K562 (cell line): ENCODE data around the gene BLM. TPM values are rescaled to one million over a fixed set of nuclear protein-coding genes. Genes with fewer than 3 reads are reported as not detected.

ENCODE experiments used
- ATAC-seq: fragments of 200-7000 bp; cut with Tn5 transposase; 3 replicates; pipeline ENCODE4 v1.9.1; 2020; ENCODE audit warnings: moderate library complexity
- BruUV-seq: library from RNA; stranded (reverse); fragments of 400-500 nt; replicated peaks from 2 replicates; lab custom pipeline; 2021; lab: Mats Ljungman, UMichigan
- CTCF ChIA-PET: fragments of 300-600 bp; formaldehyde crosslinking; extraction: SDS; loops from one replicate; lab custom pipeline; 2021; ENCODE audit warnings: low intra/inter-chr PET ratio; lab: Yijun Ruan, JAX
- POLR2A ChIA-PET: fragments of 300-600, 350-650 bp; sonication (Branson Sonifier 250); formaldehyde crosslinking; extraction: SDS; loops from one replicate; lab custom pipeline; 2021; ENCODE audit warnings: antibody characterized with exemption, inconsistent platforms; lab: Yijun Ruan, JAX
- DNase-seq, 4 experiments: peaks; one replicate each; pipeline versions ENCODE4 v3.0.0 to v3.0.0-alpha.2; 2011 to 2018; ENCODE audit warnings: low spot score in 3 of 4, mixed read lengths in 3 of 4; ENCODE audit errors: extremely low read depth in 1 of 4
- FAIRE-seq: peaks from 2 replicates; lab custom pipeline; 2011; peaks lifted over from hg19 to GRCh38; lab: Jason Lieb, UNC
- H2AFZ ChIP-seq: 2 replicates; pipeline ENCODE4 v1.6.0; 2011; ENCODE audit warnings: low read depth, low read length, control low read depth, inconsistent platforms
- H3K27ac ChIP-seq: fragments of 200-600 bp; 3 replicates; pipeline ENCODE4 v1.8.0; 2011; ENCODE audit warnings: low read depth, mild to moderate bottlenecking, control low read depth, inconsistent platforms, low read length, moderate library complexity, mixed read lengths; ENCODE audit errors: extremely low read depth
- H3K27me3 ChIP-seq, 2 experiments: fragments of 300-600 bp in 1 of 2; 2 replicates in 1 of 2; 3 replicates in 1 of 2; pipeline versions ENCODE4 v1.6.0 to v1.8.0; 2011; ENCODE audit warnings: inconsistent platforms in 2 of 2, low read length in 2 of 2, mild to moderate bottlenecking in 1 of 2, mixed read lengths in 1 of 2, moderate library complexity in 1 of 2; ENCODE audit not compliant: control insufficient read depth in 2 of 2, insufficient read depth in 2 of 2
- H3K36me3 ChIP-seq: fragments of 300-600 bp; 3 replicates; pipeline ENCODE4 v1.8.0; 2011; ENCODE audit warnings: mild to moderate bottlenecking, low read length, inconsistent platforms; ENCODE audit not compliant: control insufficient read depth, insufficient read depth
- H3K4me1 ChIP-seq, 2 experiments: fragments of 200-600 bp in 1 of 2; replicated peaks in 1 of 2; 2 replicates in 1 of 2; 3 replicates in 1 of 2; pipeline versions ENCODE4 v1.5.1 to v1.8.0; 2011; ENCODE audit warnings: inconsistent platforms in 2 of 2, low read length in 2 of 2, mild to moderate bottlenecking in 1 of 2, mixed read lengths in 1 of 2, moderate library complexity in 1 of 2; ENCODE audit not compliant: control insufficient read depth in 2 of 2, insufficient read depth in 2 of 2
- H3K4me2 ChIP-seq: 2 replicates; pipeline ENCODE4 v1.6.1; 2011; ENCODE audit warnings: low read length, control low read depth, inconsistent platforms, mixed read lengths; ENCODE audit not compliant: insufficient read depth
- H3K4me3 ChIP-seq: fragments of 200-600 bp; sonication (generic), shearing (Covaris generic); 2 replicates; pipeline ENCODE4 v1.5.1; 2016; ENCODE audit warnings: control low read depth, inconsistent platforms
- H3K79me2 ChIP-seq: fragments of 200-600 bp; 3 replicates; pipeline ENCODE4 v1.8.0; 2011; ENCODE audit warnings: low read length, inconsistent platforms; ENCODE audit not compliant: control insufficient read depth, insufficient read depth
- H3K9ac ChIP-seq, 2 experiments: 2 replicates each; pipeline versions ENCODE4 v1.6.0 to v1.6.1; 2011; ENCODE audit warnings: low read depth in 2 of 2, low read length in 2 of 2, control low read depth in 1 of 2, inconsistent platforms in 1 of 2, mild to moderate bottlenecking in 1 of 2, mixed read lengths in 1 of 2; ENCODE audit not compliant: insufficient read depth in 1 of 2
- H3K9me1 ChIP-seq: one replicate; pipeline ENCODE4 v1.6.0; 2011; ENCODE audit warnings: inconsistent platforms, mild to moderate bottlenecking, low read length, moderate library complexity; ENCODE audit not compliant: control insufficient read depth, insufficient read depth
- H3K9me3 ChIP-seq: replicated peaks from 2 replicates; pipeline ENCODE4 v1.5.1; 2011; ENCODE audit warnings: low read depth, low read length, inconsistent platforms; ENCODE audit not compliant: control insufficient read depth, insufficient read depth
- H4K20me1 ChIP-seq: replicated peaks from 2 replicates; pipeline ENCODE4 v1.6.1; 2011; ENCODE audit warnings: low read length, inconsistent platforms, mixed read lengths; ENCODE audit not compliant: control insufficient read depth, insufficient read depth
- CBX1 ChIP-seq: sonication (generic); IDR thresholded peaks from 2 replicates; pipeline ENCODE4 v1.6.1; 2016; ENCODE audit warnings: antibody characterized with exemption, low read depth, mild to moderate bottlenecking
- HOXB6 ChIP-seq: fragments of 250-450 bp; sonication (Bioruptor Pico); IDR thresholded peaks from 2 replicates; pipeline ENCODE4 v1.5.1; 2022; ENCODE audit warnings: mild to moderate bottlenecking, borderline replicate concordance
- WGBS: fragments of 100-300 bp; shearing (Covaris generic); methylation state at CpG from one replicate; pipeline ENCODE4 v1.1.6; 2016; ENCODE audit warnings: low coverage, mixed read lengths; ENCODE audit not compliant: insufficient coverage; ENCODE audit errors: missing lambda C conversion rate; 5-methylcytosine and 5-hydroxymethylcytosine counted together
- in situ Hi-C: fragments of 300-500 bp; cut with MboI; formaldehyde crosslinking; loops from 4 replicates; pipeline ENCODE4 v1.15.0; 2018; ENCODE audit warnings: inconsistent platforms, mixed read lengths
- intact Hi-C: fragments of 100-400 bp; cut with micrococcal nuclease; formaldehyde crosslinking; loops from 2 replicates; pipeline ENCODE4 v1.14.2; 2022
- polyA plus RNA-seq, 8 experiments: library from polyadenylated mRNA; depleted of rRNA in 4 of 8; stranded (reverse) in 5 of 8; unstranded in 3 of 8; fragments of >200 nt; fragmentation: Nextera tagmentation in 2 of 8; fragmentation: Illumina TruSeq in 1 of 8; extraction: Ambion mirVana in 2 of 8; extraction: Trizol in 1 of 8; gene quantifications; 2 replicates each; pipeline versions ENCODE4 v1.2.1 to v1.2.3, GENCODE V29; 2011 to 2014; ENCODE audit warnings: inconsistent platforms in 1 of 8, missing spikeins in 1 of 8
- total RNA-seq, 7 experiments: library from RNA; depleted of rRNA in 6 of 7; stranded (reverse); fragments of >200 nt in 6 of 7; fragmentation: Illumina TruSeq in 2 of 7; extraction: Trizol in 2 of 7; gene quantifications; 2 replicates each; pipeline versions ENCODE4 v1.2.1 to v1.2.3, GENCODE V29; 2011 to 2021; ENCODE audit warnings: low replicate concordance in 1 of 7
- TF ChIP-seq, protein P1 (sequence below): sonication (generic); IDR thresholded peaks from 2 replicates; pipeline ENCODE4 v1.6.1; 2016

The BLM gene
- total and polyA plus RNA-seq, 9 of the 15 experiments (the other 6 are each of a cell fraction or from before 2014, with no cell fraction given) = 21.0 to 56.0 (median 43.9) TPM

DNA sequence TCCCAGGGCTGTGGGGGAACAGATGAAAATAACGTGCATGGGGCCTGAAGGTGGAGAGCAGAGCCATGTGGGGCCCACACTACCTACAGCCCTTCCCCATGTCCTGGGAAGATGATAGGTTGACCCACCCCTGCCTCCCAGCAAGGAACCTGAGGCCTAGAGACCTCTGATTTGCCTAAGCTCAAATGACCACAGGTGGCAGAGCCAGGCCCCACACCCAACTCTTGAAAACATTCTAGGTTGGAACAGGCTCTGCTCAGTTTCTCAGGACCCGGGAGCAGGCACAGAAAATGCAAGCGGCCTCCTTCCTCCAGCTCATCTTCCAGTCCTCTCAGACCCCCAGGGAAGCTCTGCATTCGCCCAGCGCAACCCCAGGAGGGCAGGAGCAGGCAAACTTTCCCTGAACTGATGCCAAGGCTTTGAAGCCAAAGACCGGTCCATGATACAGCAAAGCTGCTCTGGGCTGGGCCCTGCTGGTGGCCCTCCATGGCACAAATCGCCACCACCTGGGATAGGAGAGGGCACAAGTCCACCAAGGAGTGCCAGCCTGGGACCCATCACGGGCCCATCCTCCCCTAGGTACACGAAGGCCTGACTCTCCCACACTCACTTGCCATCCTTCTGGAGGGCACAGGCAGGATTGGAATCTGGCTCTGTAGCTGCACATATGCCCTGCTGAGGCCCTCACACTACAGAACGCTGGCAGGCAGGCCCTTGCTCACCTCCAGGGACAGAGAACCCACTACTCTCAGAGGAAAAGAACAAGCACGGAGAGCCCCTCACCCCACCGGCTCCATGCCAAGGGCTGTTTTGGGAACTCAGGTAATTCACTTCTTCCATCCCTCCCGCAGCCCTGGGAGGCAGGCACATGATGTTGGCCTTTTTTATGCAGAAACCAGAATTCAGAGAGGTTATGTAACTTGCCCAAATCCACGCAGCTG, 100.2 kb downstream of the BLM start:
- Histone ChIP-seq H3K27me3 (no peaks in the 10 kb centered on the region), H3K27ac (no peak overlapping the region), H3K79me2 (no peaks in the 10 kb centered on the region), H4K20me1 (no peaks in the 10 kb centered on the region), H3K9me1 (no peaks in the 10 kb centered on the region), H2AFZ (no peak overlapping the region), H3K9ac (peak overlapping the region in 1 of 2 experiments; percentile 60; a peak in 2 of 4 replicates), H3K4me1 (peaks cover 8 to 34% of the 10 kb centered on the region in 2 experiments; a peak in 3 of 5 replicates), H3K4me3 (no peak overlapping the region), H3K36me3 (peaks cover 21% of the 10 kb centered on the region; the same call in 2 of the 3 replicates), H3K9me3 (no peaks in the 10 kb centered on the region), H3K4me2 (no peak overlapping the region)
- no peak for DNase-seq
- TF ChIP-seq, protein P1, sequence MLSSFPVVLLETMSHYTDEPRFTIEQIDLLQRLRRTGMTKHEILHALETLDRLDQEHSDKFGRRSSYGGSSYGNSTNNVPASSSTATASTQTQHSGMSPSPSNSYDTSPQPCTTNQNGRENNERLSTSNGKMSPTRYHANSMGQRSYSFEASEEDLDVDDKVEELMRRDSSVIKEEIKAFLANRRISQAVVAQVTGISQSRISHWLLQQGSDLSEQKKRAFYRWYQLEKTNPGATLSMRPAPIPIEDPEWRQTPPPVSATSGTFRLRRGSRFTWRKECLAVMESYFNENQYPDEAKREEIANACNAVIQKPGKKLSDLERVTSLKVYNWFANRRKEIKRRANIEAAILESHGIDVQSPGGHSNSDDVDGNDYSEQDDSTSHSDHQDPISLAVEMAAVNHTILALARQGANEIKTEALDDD = no peak
- TF ChIP-seq HOXB6 (CRISPR knock-in tag) = no peak
- no peak for TF ChIP-seq CBX1
- CTCF ChIA-PET = no interaction called here
- intact Hi-C loops (loop anchor here (5.0 kb wide), 1 partner anchor 70 kb away; no protein-coding TSS in a partner anchor), in situ Hi-C loops (no loop called here)
- POLR2A ChIA-PET = interaction anchor here (0.5 to 1.7 kb wide), 6 partner anchors 10 to 1591 kb away, joined by 3 to 7 read pairs (median 3); no protein-coding TSS in a partner anchor
- ATAC-seq = no peak
- FAIRE-seq = no peak
- no TSS peak for BruUV-seq
- WGBS = 64% methylated on average over 14 of the region's 14 CpGs
